Measurements from ENCODE around the gene H2BK1. TPM values are rescaled to one million over a fixed set of nuclear protein-coding genes. Genes with fewer than 3 reads are reported as not detected.

The H2BK1 gene
- total and polyA plus RNA-seq, 8 donors: not detected

DNA sequence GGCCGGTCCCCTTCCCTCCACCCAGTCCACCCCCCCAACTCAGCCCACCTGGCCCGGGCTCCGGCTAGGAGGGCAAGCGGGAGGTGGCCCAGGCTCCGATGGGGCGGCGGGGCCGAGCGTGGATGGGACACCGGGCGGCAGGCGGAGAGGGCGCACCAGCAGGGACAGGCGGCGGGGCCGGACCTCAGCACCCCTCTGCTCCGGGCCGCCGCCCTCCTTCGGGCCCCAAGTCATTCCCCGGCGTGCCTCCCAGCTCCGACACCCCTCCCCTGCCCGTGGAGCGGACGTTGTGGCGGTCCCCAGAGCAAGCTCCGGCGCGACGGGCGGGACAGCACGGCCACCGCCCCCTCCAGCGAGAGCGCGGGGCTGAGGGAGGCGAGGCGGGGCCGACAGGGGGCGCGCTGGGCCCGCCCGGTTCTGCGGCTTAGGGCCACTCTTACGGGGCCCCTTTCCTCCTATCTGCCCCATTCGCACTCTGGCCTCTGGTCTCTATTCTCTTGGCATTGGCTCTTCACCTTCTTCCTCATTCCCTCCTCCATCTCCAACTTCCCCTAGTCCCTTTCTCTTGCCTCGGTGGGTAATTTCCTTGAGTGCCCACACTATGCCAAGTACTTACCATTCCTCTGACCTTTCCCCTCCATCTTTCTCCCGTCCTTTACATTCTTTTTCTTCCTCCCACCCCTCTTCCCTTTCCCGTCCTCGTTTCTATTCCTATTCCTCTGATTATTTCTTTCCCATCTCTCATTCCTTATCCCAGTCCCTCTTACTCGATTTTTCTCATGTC is 42.1 kb downstream of the H2BK1 start:
- Histone ChIP-seq H3K4me1 (peaks cover 0 to 5% (median 4%) of the 10 kb centered on the region in 3 donors), H3K27ac (no peak overlapping the region), H3K27me3 (peaks cover 0 to 25% (median 3%) of the 10 kb centered on the region in 4 donors), H3K9me3 (no peaks in the 10 kb centered on the region), H3K4me3 (peak overlapping the region; percentile 16 to 59 (median 40)), H3K36me3 (no peaks in the 10 kb centered on the region)
- DNase-seq (peak in 4 of 6 donors; percentile 39 to 85 (median 62)), ATAC-seq (peak; percentile 65 to 82 (median 79)), FAIRE-seq (no peak)
- TF ChIP-seq, protein P1, sequence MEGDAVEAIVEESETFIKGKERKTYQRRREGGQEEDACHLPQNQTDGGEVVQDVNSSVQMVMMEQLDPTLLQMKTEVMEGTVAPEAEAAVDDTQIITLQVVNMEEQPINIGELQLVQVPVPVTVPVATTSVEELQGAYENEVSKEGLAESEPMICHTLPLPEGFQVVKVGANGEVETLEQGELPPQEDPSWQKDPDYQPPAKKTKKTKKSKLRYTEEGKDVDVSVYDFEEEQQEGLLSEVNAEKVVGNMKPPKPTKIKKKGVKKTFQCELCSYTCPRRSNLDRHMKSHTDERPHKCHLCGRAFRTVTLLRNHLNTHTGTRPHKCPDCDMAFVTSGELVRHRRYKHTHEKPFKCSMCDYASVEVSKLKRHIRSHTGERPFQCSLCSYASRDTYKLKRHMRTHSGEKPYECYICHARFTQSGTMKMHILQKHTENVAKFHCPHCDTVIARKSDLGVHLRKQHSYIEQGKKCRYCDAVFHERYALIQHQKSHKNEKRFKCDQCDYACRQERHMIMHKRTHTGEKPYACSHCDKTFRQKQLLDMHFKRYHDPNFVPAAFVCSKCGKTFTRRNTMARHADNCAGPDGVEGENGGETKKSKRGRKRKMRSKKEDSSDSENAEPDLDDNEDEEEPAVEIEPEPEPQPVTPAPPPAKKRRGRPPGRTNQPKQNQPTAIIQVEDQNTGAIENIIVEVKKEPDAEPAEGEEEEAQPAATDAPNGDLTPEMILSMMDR (IDR thresholded peaks at IDR 0.05): peak; percentile 54 to 75 (median 66)
- 3 to 6% methylated on average over 32 to 52 of the region's 52 CpGs for WGBS, 2 donors
- intact Hi-C loops (cut with DNase I): loop anchor here in 1 of 3 donors (5.0 kb wide), 1 partner anchor 41 kb away; no protein-coding TSS in a partner anchor

DNA sequence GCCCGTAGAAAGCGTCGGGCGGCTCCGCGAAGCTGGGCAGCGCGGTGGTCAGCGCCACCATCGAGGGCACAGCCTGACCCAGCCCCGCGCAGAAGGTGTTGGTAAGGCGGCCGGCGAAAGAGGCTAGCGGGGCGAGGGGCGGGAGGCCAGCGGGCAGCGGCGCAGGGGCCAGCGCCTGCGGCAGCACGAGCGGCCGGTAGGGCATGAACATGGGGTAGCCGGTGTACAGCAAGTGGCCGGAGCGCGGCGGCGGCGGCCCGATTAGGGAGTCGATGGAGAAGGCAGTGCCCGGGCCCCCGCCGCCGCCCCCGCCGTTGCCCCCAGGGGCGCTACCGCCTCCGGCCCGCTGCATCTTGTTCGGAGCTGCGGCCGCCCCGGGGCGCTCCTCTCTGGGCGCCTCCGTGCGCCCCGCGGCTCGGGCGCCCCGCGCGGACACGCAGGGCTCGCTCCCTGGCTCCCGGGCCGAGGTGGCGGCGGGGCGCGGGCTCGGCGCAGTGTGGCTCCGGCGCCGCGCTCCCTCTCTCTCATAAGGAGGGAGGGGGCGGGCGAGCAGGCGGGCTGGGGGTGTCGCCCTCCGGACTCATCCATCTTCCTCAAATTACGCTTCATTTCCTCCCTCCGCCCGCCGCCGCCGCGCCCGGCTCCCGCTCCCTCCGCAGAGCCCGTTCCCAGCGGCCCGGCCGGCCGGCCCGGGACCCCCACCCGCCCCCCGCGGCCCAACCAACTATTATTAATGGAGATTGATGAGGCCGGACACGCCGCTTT is 42.9 kb downstream of the H2BK1 start, which contains the start of gene GBX1:
Gene GBX1 (minus strand): TSS at position 498 of the 765 bp plus-strand sequence. CDS start 146 bp downstream, at position 352.
- peak within 1 kb of the TSS; percentile 16 to 59 (median 40) for H3K4me3 ChIP-seq
- TF ChIP-seq, protein P1 (IDR thresholded peaks at IDR 0.05): peak in 1 of 4 donors; percentile 8
- ATAC-seq: peak; percentile 54 to 71 (median 66)
- intact Hi-C loops (cut with DNase I): loop anchor here in 1 of 3 donors (5.0 kb wide), 1 partner anchor 40 kb away; no protein-coding TSS in a partner anchor
- peaks cover 0 to 5% (median 4%) of the 10 kb centered on the region in 3 donors for H3K4me1 ChIP-seq
- no peak within 1 kb of the TSS for H3K27ac ChIP-seq
- peaks cover 0 to 25% (median 3%) of the 10 kb centered on the region in 4 donors for H3K27me3 ChIP-seq
- no peaks in the 10 kb centered on the region for H3K36me3 ChIP-seq
- no peak for FAIRE-seq
- peak in 3 of 6 donors; percentile 43 to 80 (median 75) for DNase-seq
- WGBS, 2 donors: 1 to 2% methylated on average over 50 to 100 of the region's 101 CpGs
- no peaks in the 10 kb centered on the region for H3K9me3 ChIP-seq

DNA sequence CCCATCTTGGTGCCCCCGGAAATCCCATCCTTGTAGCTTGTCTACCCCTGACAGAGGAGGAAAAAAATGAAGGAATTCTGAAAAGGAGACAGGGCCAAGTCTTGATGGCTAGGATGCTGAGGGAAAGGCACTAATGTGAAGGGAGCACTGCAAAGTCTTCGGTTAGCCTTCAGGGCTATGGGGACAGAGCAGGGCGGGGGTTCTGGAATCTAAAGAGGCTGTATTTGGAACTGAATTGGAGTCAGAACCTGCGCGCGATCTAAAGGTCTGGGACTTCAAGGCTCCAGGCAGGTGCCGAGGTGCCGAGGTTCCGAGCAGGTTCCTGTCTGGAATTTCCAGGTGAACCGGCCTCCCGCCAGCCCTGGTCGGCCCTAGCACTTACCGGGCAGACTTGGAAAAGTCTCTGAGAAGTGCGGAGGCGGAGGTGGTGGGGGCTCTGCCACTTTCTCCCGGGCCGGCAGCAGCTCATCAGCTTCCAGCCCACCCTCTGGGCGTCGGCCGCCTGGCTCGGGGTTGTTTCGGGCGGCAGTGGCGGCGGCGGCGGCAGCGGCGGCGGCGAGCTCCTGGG is 43.6 kb downstream of the H2BK1 start:
- Histone ChIP-seq H3K27ac (no peak overlapping the region), H3K9me3 (no peaks in the 10 kb centered on the region), H3K36me3 (no peaks in the 10 kb centered on the region), H3K27me3 (peaks cover 0 to 25% (median 3%) of the 10 kb centered on the region in 4 donors), H3K4me1 (peaks cover 0 to 5% (median 4%) of the 10 kb centered on the region in 3 donors), H3K4me3 (peak overlapping the region; percentile 16 to 59 (median 40))
- ATAC-seq (peak in 1 of 4 donors; percentile 22), FAIRE-seq (no peak), DNase-seq (peak in 1 of 6 donors; percentile 57)
- TF ChIP-seq, protein P1 (IDR thresholded peaks at IDR 0.05): no peak
- intact Hi-C loops (cut with DNase I): loop anchor here in 1 of 3 donors (5.0 kb wide), 1 partner anchor 39 kb away; no protein-coding TSS in a partner anchor
- whole genome bisulfite sequencing, 2 donors: 11 to 15% methylated on average over 26 to 31 of the region's 31 CpGs

DNA sequence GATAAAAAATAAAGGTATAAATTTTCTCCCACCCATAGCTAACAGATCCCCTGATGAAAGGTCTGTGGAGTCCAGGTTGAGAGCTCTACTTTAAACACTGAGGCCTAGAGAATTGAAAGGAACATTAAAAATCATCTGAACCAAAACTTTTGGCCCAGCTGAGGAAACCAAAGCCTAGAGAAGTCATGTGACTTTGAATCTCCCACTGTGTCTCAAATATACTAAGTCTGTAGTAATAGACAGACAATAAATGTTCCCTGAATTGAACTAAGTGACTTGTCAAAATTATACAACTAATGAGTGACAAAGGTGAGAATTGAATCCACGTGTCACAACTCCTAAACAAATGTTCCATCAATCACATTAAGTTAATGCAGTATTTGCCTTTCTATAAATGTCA is 48.5 kb downstream of the H2BK1 start:
- H3K27ac ChIP-seq: no peak overlapping the region
- DNase-seq: no peak
- intact Hi-C loops (cut with DNase I): no loop called here
- no peak for ATAC-seq
- FAIRE-seq: no peak
- WGBS, 2 donors: 46 to 65% methylated on average over 1 of the region's 1 CpG
- H3K9me3 ChIP-seq: no peaks in the 10 kb centered on the region
- H3K27me3 ChIP-seq: peaks cover 0 to 25% (median 3%) of the 10 kb centered on the region in 4 donors
- TF ChIP-seq, protein P1 (IDR thresholded peaks at IDR 0.05): no peak
- no peak overlapping the region for H3K4me3 ChIP-seq
- peaks cover 0 to under 1% (median under 1%) of the 10 kb centered on the region in 3 donors for H3K4me1 ChIP-seq
- no peaks in the 10 kb centered on the region for H3K36me3 ChIP-seq

Other genes starting within 250 kb of the H2BK1 start
- gene KCNH2, start 232.2 kb downstream of the H2BK1 start, total RNA-seq: 1 to 10 TPM; 1.4 to 4.4 (median 3.0) TPM
- gene KCNH2, start 232.2 kb downstream of the H2BK1 start, polyA plus RNA-seq: 10 to 100 TPM in 1 of 2 donors, 1 to 10 TPM in 1; 7.4 to 27.9 TPM
- 1 to 10 TPM; 1.0 to 5.1 (median 3.1) TPM for gene NOS3, start 219.5 kb downstream of the H2BK1 start, total RNA-seq
- gene NOS3, start 219.5 kb downstream of the H2BK1 start, polyA plus RNA-seq: 10 to 100 TPM in 1 of 2 donors, 1 to 10 TPM in 1; 6.0 to 12.5 TPM
- gene ATG9B, start 186.0 kb downstream of the H2BK1 start, total RNA-seq: under 1 TPM in 5 of 6 donors, not detected in 1; 0.06 to 0.46 (median 0.20) TPM
- gene ATG9B, start 186.0 kb downstream of the H2BK1 start, polyA plus RNA-seq: 1 to 10 TPM in 1 of 2 donors, under 1 TPM in 1; 0.72 to 1.5 TPM
- gene ABCB8, start 182.0 kb downstream of the H2BK1 start, total RNA-seq: 10 to 100 TPM in 3 of 6 donors, 1 to 10 TPM in 3; 6.1 to 18.5 (median 10.1) TPM
- 10 to 100 TPM; 23.6 to 29.0 TPM for gene ABCB8, start 182.0 kb downstream of the H2BK1 start, polyA plus RNA-seq
- 1 to 10 TPM in 1 of 6 donors, under 1 TPM in 5; 0.47 to 2.1 (median 0.71) TPM for gene ASIC3, start 162.0 kb downstream of the H2BK1 start, total RNA-seq
- 1 to 10 TPM; 7.0 to 8.7 TPM for gene ASIC3, start 162.0 kb downstream of the H2BK1 start, polyA plus RNA-seq
- gene CDK5, start 152.6 kb downstream of the H2BK1 start, total RNA-seq: 1 to 10 TPM; 3.7 to 7.0 (median 4.8) TPM
- gene CDK5, start 152.6 kb downstream of the H2BK1 start, polyA plus RNA-seq: 1 to 10 TPM; 4.6 to 7.8 TPM
- gene SLC4A2, start 150.9 kb downstream of the H2BK1 start, total RNA-seq: 100 to 1,000 TPM in 1 of 6 donors, 10 to 100 TPM in 5; 69.2 to 117 (median 85.5) TPM
- 100 to 1,000 TPM; 188 to 211 TPM for gene SLC4A2, start 150.9 kb downstream of the H2BK1 start, polyA plus RNA-seq
- 10 to 100 TPM; 23.5 to 51.1 (median 35.9) TPM for gene FASTK, start 129.7 kb downstream of the H2BK1 start, total RNA-seq
- gene FASTK, start 129.7 kb downstream of the H2BK1 start, polyA plus RNA-seq: 100 to 1,000 TPM; 178 to 265 TPM
- gene TMUB1, start 127.0 kb downstream of the H2BK1 start, total RNA-seq: 10 to 100 TPM; 34.5 to 49.8 (median 39.3) TPM
- gene TMUB1, start 127.0 kb downstream of the H2BK1 start, polyA plus RNA-seq: 100 to 1,000 TPM in 1 of 2 donors, 10 to 100 TPM in 1; 52.8 to 103 TPM
- gene AGAP3, start 124.0 kb downstream of the H2BK1 start, total RNA-seq: 10 to 100 TPM; 41.5 to 81.0 (median 54.7) TPM
- gene AGAP3, start 124.0 kb downstream of the H2BK1 start, polyA plus RNA-seq: 10 to 100 TPM; 89.8 to 93.9 TPM
- gene GBX1, start 42.8 kb downstream of the H2BK1 start, total RNA-seq: not detected
- not detected for gene GBX1, start 42.8 kb downstream of the H2BK1 start, polyA plus RNA-seq
- not detected for gene ASB10, start 23.2 kb downstream of the H2BK1 start, total RNA-seq
- not detected for gene ASB10, start 23.2 kb downstream of the H2BK1 start, polyA plus RNA-seq
- 10 to 100 TPM in 4 of 6 donors, 1 to 10 TPM in 2; 7.1 to 13.6 (median 11.9) TPM for gene ABCF2, start 16.7 kb upstream of the H2BK1 start, total RNA-seq
- 10 to 100 TPM in 1 of 2 donors, 1 to 10 TPM in 1; 9.7 to 10.9 TPM for gene ABCF2, start 16.7 kb upstream of the H2BK1 start, polyA plus RNA-seq
- 10 to 100 TPM; 12.8 to 27.9 (median 18.9) TPM for gene CHPF2, start 22.0 kb upstream of the H2BK1 start, total RNA-seq
- gene CHPF2, start 22.0 kb upstream of the H2BK1 start, polyA plus RNA-seq: 10 to 100 TPM; 35.3 to 38.6 TPM
- gene SMARCD3, start 38.2 kb upstream of the H2BK1 start, total RNA-seq: 10 to 100 TPM; 13.0 to 30.8 (median 15.3) TPM
- gene SMARCD3, start 38.2 kb upstream of the H2BK1 start, polyA plus RNA-seq: 10 to 100 TPM; 46.6 to 69.9 TPM
- 10 to 100 TPM; 23.1 to 30.6 (median 24.0) TPM for gene NUB1, start 131.3 kb upstream of the H2BK1 start, total RNA-seq
- 10 to 100 TPM; 19.5 to 23.6 TPM for gene NUB1, start 131.3 kb upstream of the H2BK1 start, polyA plus RNA-seq
- 1 to 10 TPM in 3 of 6 donors, under 1 TPM in 3; 0.28 to 1.7 (median 0.90) TPM for gene WDR86, start 199.6 kb upstream of the H2BK1 start, total RNA-seq
- gene WDR86, start 199.6 kb upstream of the H2BK1 start, polyA plus RNA-seq: 1 to 10 TPM in 1 of 2 donors, under 1 TPM in 1; 0.99 to 1.7 TPM
- gene CRYGN, start 229.7 kb upstream of the H2BK1 start, total RNA-seq: under 1 TPM in 2 of 6 donors, not detected in 4; 0.09 to 0.18 TPM
- gene CRYGN, start 229.7 kb upstream of the H2BK1 start, polyA plus RNA-seq: under 1 TPM; 0.07 to 0.08 TPM

Measured in pancreas (tissue), 10 donors.